Pancreas (tissue), 10 donors: ENCODE data around the gene RPIA. TPM values are rescaled to one million over a fixed set of nuclear protein-coding genes. Genes with fewer than 3 reads are reported as not detected.
"Not testable (repeated sequence)": the region's sequence is repeated elsewhere in the genome, so short reads cannot be mapped to it uniquely, and the experiment has no call there.

Source experiments
- ATAC-seq, 4 donors: fragments of 200-7000 bp; cut with Tn5 transposase; one replicate each; pipeline versions ENCODE4 v1.8.0 to v1.9.1; 2020; ENCODE audit warnings: mild to moderate bottlenecking in 4 of 4, moderate library complexity in 4 of 4
- DNase-seq, 6 donors: peaks; one replicate each; pipeline ENCODE4 v3.0.0-alpha.2; 2020
- FAIRE-seq: peaks from 2 replicates; lab custom pipeline; 2012; peaks lifted over from hg19 to GRCh38; lab: Jason Lieb, UNC
- H3K27ac ChIP-seq, 4 donors: fragments of 200-600 bp; sonication (generic); 1 replicate in 3 of 4; 2 replicates in 1 of 4; pipeline versions ENCODE4 v1.5.0 to v1.8.0; 2020
- H3K27me3 ChIP-seq, 4 donors: fragments of 200-600 bp; one replicate each; pipeline ENCODE4 v1.8.0; 2021
- H3K36me3 ChIP-seq, 3 donors: fragments of 200-600 bp; sonication (generic) in 1 of 3; one replicate each; pipeline versions ENCODE4 v1.5.0 to v1.8.0; 2020 to 2021
- H3K4me1 ChIP-seq, 3 donors: fragments of 200-600 bp; one replicate each; pipeline ENCODE4 v1.8.0; 2021
- H3K4me3 ChIP-seq, 4 donors: fragments of 200-600 bp; sonication (generic) in 2 of 4; one replicate each; pipeline versions ENCODE4 v1.5.0 to v1.8.0; 2020 to 2021
- H3K9me3 ChIP-seq, 4 donors: fragments of 200-600 bp; one replicate each; pipeline ENCODE4 v1.8.0; 2021
- CTCF ChIP-seq, 4 donors: fragments of 200-600 bp; sonication (generic) in 3 of 4; IDR thresholded peaks; one replicate each; pipeline versions ENCODE4 v1.5.0 to v1.8.0; 2021; ENCODE audit warnings: antibody characterized with exemption in 4 of 4
- WGBS, 2 donors: extraction: QIAGEN DNeasy Blood & Tissue Kit; methylation state at CpG; one replicate each; pipeline ENCODE4 v1.1.7; 2013; 5-methylcytosine and 5-hydroxymethylcytosine counted together
- intact Hi-C, 3 donors: fragments of 100-400 bp; cut with DNase I; formaldehyde crosslinking; loops; one replicate each; pipeline versions ENCODE4 v1.11.1 to v1.14.2; 2022
- polyA plus RNA-seq, 2 donors: library from polyadenylated mRNA; stranded (reverse); fragments of 200-250 nt; gene quantifications; one replicate each; pipeline ENCODE4 v1.2.3, GENCODE V29; 2013
- total RNA-seq, 6 donors: library from RNA; stranded (reverse); fragmentation: NEBNext Ultra II Directional in 4 of 6; extraction: Animal tissue kit (Norgen Biotek cat#: 25700) in 4 of 6; gene quantifications; one replicate each; pipeline versions ENCODE4 v1.2.1 to v1.2.4, GENCODE V29; 2021 to 2023
- donor health status: healthy with polysubstance abuse.
- donor health status: DM: no; HTN: no; CAD: no; lungs with moderate emphysema.
- donor health status: DM: no; HTN: no; CAD: no.
- donor health status: control.
- donor health status: control.
- donor health status: Bipolar disorder and iron deficiency.
- donor health status: DM: yes; HTN: yes; CAD: no.
- donor health status: DM: no; HTN: no; CAD: no.
- donor health status: DM: no; HTN: no; CAD: no.
- donor health status: DM: yes; HTN: yes; CAD: no.

Gene RPIA
- 10 to 100 TPM in 4 of 6 donors, 1 to 10 TPM in 2; 8.5 to 11.4 (median 10.3) TPM for total RNA-seq
- polyA plus RNA-seq: 10 to 100 TPM; 10.0 to 15.4 TPM

- DNase-seq (peak; percentile 96 to 100 (median 99)), ATAC-seq (peak; percentile 93 to 98 (median 94)), FAIRE-seq (peak; percentile 57)
- H3K4me1 ChIP-seq: peaks cover 13 to 39% (median 20%) of the 10 kb centered on the region in 3 donors
- peak within 1 kb of the TSS; percentile 59 to 84 (median 68) for H3K4me3 ChIP-seq
- peak; percentile 49 to 80 (median 72) for TF ChIP-seq CTCF (IDR thresholded peaks at IDR 0.05)
- H3K27ac ChIP-seq: peak within 1 kb of the TSS; percentile 74 to 82 (median 78)
- 0% methylated on average over 71 of the region's 71 CpGs for WGBS, 2 donors
- no peaks in the 10 kb centered on the region for H3K36me3 ChIP-seq
- intact Hi-C loops: no loop called here
- H3K27me3 ChIP-seq: no peaks in the 10 kb centered on the region
- no peaks in the 10 kb centered on the region for H3K9me3 ChIP-seq
Measured at GRCh38 chr2:88691339-88692183, at the start of gene RPIA. TSS of gene RPIA (plus strand) at chr2:88691673. CDS start at chr2:88691699, 26 bp downstream.

DNA sequence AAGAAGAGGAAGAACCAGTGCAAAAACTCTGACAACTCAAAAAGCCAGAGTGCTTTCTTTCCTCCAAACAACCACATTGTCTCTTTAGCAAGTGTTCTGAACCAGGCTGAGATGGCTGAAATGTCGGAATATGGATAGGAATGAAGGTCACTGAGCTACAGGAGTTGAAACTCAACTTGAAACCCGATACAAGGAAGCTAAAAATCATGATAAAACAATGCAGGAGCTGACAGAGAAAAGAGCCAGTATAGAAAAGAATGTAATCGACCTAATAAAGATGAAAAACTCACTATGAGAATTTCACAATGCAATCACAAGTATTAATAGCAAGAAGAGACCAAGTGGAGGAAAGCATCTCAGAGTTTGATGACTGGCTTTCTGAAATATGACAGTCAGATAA is 49.2 kb upstream of the RPIA start:
- FAIRE-seq (no peak), ATAC-seq (no peak), DNase-seq (no peak)
- no peak overlapping the region for H3K27ac ChIP-seq
- H3K36me3 ChIP-seq: no peaks in the 10 kb centered on the region
- H3K27me3 ChIP-seq: no peaks in the 10 kb centered on the region
- 23 to 30% methylated on average over 3 of the region's 3 CpGs for WGBS, 2 donors
- intact Hi-C loops: no loop called here
- no peak for TF ChIP-seq CTCF (IDR thresholded peaks at IDR 0.05)
- no peaks in the 10 kb centered on the region for H3K9me3 ChIP-seq
- H3K4me1 ChIP-seq: peaks cover 0 to 8% (median 0%) of the 10 kb centered on the region in 3 donors
- H3K4me3 ChIP-seq: no peak overlapping the region

- H3K4me3 ChIP-seq, intact Hi-C loops, FAIRE-seq, H3K9me3 ChIP-seq, ATAC-seq, H3K4me1 ChIP-seq, H3K27me3 ChIP-seq, H3K36me3 ChIP-seq, DNase-seq, H3K27ac ChIP-seq: not testable (repeated sequence)
- WGBS, 2 donors: 65 to 79% methylated on average over 2 of the region's 2 CpGs
Measured at GRCh38 chr2:88645291-88645882, 46.1 kb upstream of the RPIA start.

GRCh38 chr2:88651646-88652045 is 39.8 kb upstream of the RPIA start:
- WGBS, 2 donors: 97 to 100% methylated on average over 1 of the region's 1 CpG
- no peaks in the 10 kb centered on the region for H3K4me1 ChIP-seq
- DNase-seq: no peak
- no peak for ATAC-seq
- intact Hi-C loops: no loop called here
- no peak for TF ChIP-seq CTCF (IDR thresholded peaks at IDR 0.05)
- H3K36me3 ChIP-seq: no peaks in the 10 kb centered on the region
- H3K9me3 ChIP-seq: no peaks in the 10 kb centered on the region
- H3K27ac ChIP-seq: no peak overlapping the region
- no peak overlapping the region for H3K4me3 ChIP-seq
- FAIRE-seq: no peak
- no peaks in the 10 kb centered on the region for H3K27me3 ChIP-seq

GRCh38 chr2:88654714-88655113 is 36.8 kb upstream of the RPIA start:
- H3K9me3 ChIP-seq: no peaks in the 10 kb centered on the region
- peaks cover 0 to 11% (median 0%) of the 10 kb centered on the region in 3 donors for H3K4me1 ChIP-seq
- no peak for ATAC-seq
- TF ChIP-seq CTCF (IDR thresholded peaks at IDR 0.05): no peak
- 67 to 84% methylated on average over 2 of the region's 2 CpGs for WGBS, 2 donors
- no peaks in the 10 kb centered on the region for H3K36me3 ChIP-seq
- no peaks in the 10 kb centered on the region for H3K27me3 ChIP-seq
- H3K27ac ChIP-seq: no peak overlapping the region
- intact Hi-C loops: no loop called here
- no peak for DNase-seq
- H3K4me3 ChIP-seq: no peak overlapping the region
- no peak for FAIRE-seq
